Liver (tissue), 9 donors: Measurements from ENCODE around the gene NTN3. TPM values are rescaled to one million over a fixed set of nuclear protein-coding genes. Genes with fewer than 3 reads are reported as not detected.

Experiments
- DNase-seq: peaks from one replicate; pipeline ENCODE4 v3.0.0-alpha.2; 2017; ENCODE audit warnings: low spot score
- H3K27ac ChIP-seq, 2 donors: one replicate each; pipeline ENCODE4 v1.7.0; 2013; ENCODE audit warnings: inconsistent platforms in 2 of 2, low read length in 2 of 2, control low read depth in 1 of 2, low read depth in 1 of 2, mild to moderate bottlenecking in 1 of 2
- H3K27me3 ChIP-seq, 4 donors: one replicate each; pipeline versions ENCODE4 v1.6.1 to v1.7.0; 2013; ENCODE audit warnings: low read length in 3 of 4, inconsistent platforms in 1 of 4, mild to moderate bottlenecking in 1 of 4, moderate library complexity in 1 of 4; ENCODE audit not compliant: control insufficient read depth in 4 of 4, insufficient read depth in 4 of 4
- H3K36me3 ChIP-seq, 4 donors: one replicate each; pipeline versions ENCODE4 v1.6.1 to v1.7.0; 2013; ENCODE audit warnings: low read length in 3 of 4, mild to moderate bottlenecking in 3 of 4, low read depth in 1 of 4, moderate library complexity in 1 of 4; ENCODE audit not compliant: control insufficient read depth in 4 of 4, insufficient read depth in 3 of 4
- H3K4me1 ChIP-seq, 4 donors: one replicate each; pipeline versions ENCODE4 v1.6.1 to v1.7.0; 2013; ENCODE audit warnings: low read length in 3 of 4, mild to moderate bottlenecking in 3 of 4, moderate library complexity in 1 of 4; ENCODE audit not compliant: control insufficient read depth in 4 of 4, insufficient read depth in 4 of 4
- H3K4me3 ChIP-seq, 3 donors: one replicate each; pipeline versions ENCODE4 v1.6.1 to v1.7.0; 2013; ENCODE audit warnings: low read length in 3 of 3, control low read depth in 1 of 3, low read depth in 1 of 3, mild to moderate bottlenecking in 1 of 3
- H3K9ac ChIP-seq, 2 donors: one replicate each; pipeline ENCODE4 v1.7.0; 2013; ENCODE audit warnings: low read length in 2 of 2, mild to moderate bottlenecking in 2 of 2, moderate library complexity in 2 of 2, control low read depth in 1 of 2, low read depth in 1 of 2
- H3K9me3 ChIP-seq, 4 donors: one replicate each; pipeline versions ENCODE4 v1.6.1 to v1.7.0; 2013; ENCODE audit warnings: low read length in 3 of 4; ENCODE audit not compliant: control insufficient read depth in 4 of 4
- EGR1 ChIP-seq, 2 donors: IDR thresholded peaks; 2 replicates each; pipeline ENCODE4 v1.6.1; 2016 to 2018; ENCODE audit warnings: antibody characterized with exemption in 2 of 2, low read depth in 2 of 2
- FOXA1 ChIP-seq: IDR thresholded peaks from 2 replicates; pipeline ENCODE4 v1.6.1; 2016; ENCODE audit warnings: antibody characterized with exemption
- FOXA2 ChIP-seq: IDR thresholded peaks from 2 replicates; pipeline ENCODE4 v1.6.1; 2016; ENCODE audit warnings: antibody characterized with exemption
- GABPA ChIP-seq, 2 donors: IDR thresholded peaks in 1 of 2; conservative IDR thresholded peaks in 1 of 2; 2 replicates each; pipeline ENCODE4 v1.6.1; 2016; ENCODE audit warnings: antibody characterized with exemption in 2 of 2, mild to moderate bottlenecking in 1 of 2, moderate library complexity in 1 of 2
- HNF4A ChIP-seq, 2 donors: conservative IDR thresholded peaks; 2 replicates each; pipeline ENCODE4 v1.6.1; 2016; ENCODE audit warnings: antibody characterized with exemption in 2 of 2, mild to moderate bottlenecking in 2 of 2
- HNF4G ChIP-seq: IDR thresholded peaks from 2 replicates; pipeline ENCODE4 v1.6.1; 2016; ENCODE audit warnings: antibody characterized with exemption
- JUND ChIP-seq, 2 donors: IDR thresholded peaks; 2 replicates each; pipeline ENCODE4 v1.6.1; 2016; ENCODE audit warnings: antibody characterized with exemption in 2 of 2
- NR2F2 ChIP-seq: IDR thresholded peaks from 2 replicates; pipeline ENCODE4 v1.6.1; 2016; ENCODE audit warnings: antibody characterized with exemption
- RAD21 ChIP-seq, 2 donors: IDR thresholded peaks; 2 replicates each; pipeline ENCODE4 v1.6.1; 2016; ENCODE audit warnings: antibody characterized with exemption in 2 of 2, mild to moderate bottlenecking in 2 of 2
- RXRA ChIP-seq, 2 donors: IDR thresholded peaks; 2 replicates each; pipeline ENCODE4 v1.6.1; 2017 to 2018; ENCODE audit warnings: antibody characterized with exemption in 2 of 2, mild to moderate bottlenecking in 1 of 2
- SP1 ChIP-seq: IDR thresholded peaks from 2 replicates; pipeline ENCODE4 v1.6.1; 2018; ENCODE audit warnings: antibody characterized with exemption, mild to moderate bottlenecking
- TAF1 ChIP-seq: conservative IDR thresholded peaks from 2 replicates; pipeline ENCODE4 v1.6.1; 2016; ENCODE audit warnings: antibody characterized with exemption, mild to moderate bottlenecking
- YY1 ChIP-seq: IDR thresholded peaks from 2 replicates; pipeline ENCODE4 v1.6.1; 2016; ENCODE audit warnings: antibody characterized with exemption, mild to moderate bottlenecking
- WGBS: extraction: QIAGEN DNeasy Blood & Tissue Kit; methylation state at CpG from one replicate; pipeline ENCODE4 v1.1.7; 2013; 5-methylcytosine and 5-hydroxymethylcytosine counted together
- polyA plus RNA-seq, 2 donors: library from polyadenylated mRNA; stranded (reverse) in 1 of 2; unstranded in 1 of 2; fragments of 200-250 nt in 1 of 2; fragments of >200 nt in 1 of 2; fragmentation: Nextera tagmentation in 1 of 2; extraction: Ambion mirVana in 1 of 2; gene quantifications; one replicate each; pipeline versions ENCODE4 v1.2.1 to v1.2.3, GENCODE V29; 2013 to 2015
- total RNA-seq, 2 donors: library from RNA; depleted of rRNA; stranded (reverse); fragments of >200 nt; gene quantifications; one replicate each; pipeline ENCODE4 v1.2.3, GENCODE V29; 2014
- TF ChIP-seq, protein P1 (sequence below): IDR thresholded peaks from 2 replicates; pipeline ENCODE4 v1.6.1; 2016; ENCODE audit warnings: antibody characterized with exemption
- TF ChIP-seq, protein P2 (sequence below): fragments of 150-350 bp; IDR thresholded peaks from 2 replicates; pipeline ENCODE4 v1.5.1; 2017; ENCODE audit warnings: improper control_type of control experiment, low read depth, low read length; ENCODE audit not compliant: missing input control
- TF ChIP-seq, protein P3 (sequence below): IDR thresholded peaks from 2 replicates; pipeline ENCODE4 v1.6.1; 2016; ENCODE audit warnings: antibody characterized with exemption, mild to moderate bottlenecking
- TF ChIP-seq, protein P4 (sequence below): IDR thresholded peaks from 2 replicates; pipeline ENCODE4 v1.6.1; 2016; ENCODE audit warnings: antibody characterized with exemption
- TF ChIP-seq, protein P5 (sequence below): IDR thresholded peaks from 2 replicates; pipeline ENCODE4 v1.6.1; 2016; ENCODE audit warnings: antibody characterized with exemption
- donor health status: healthy.
- donor health status: healthy.
- donor health status: healthy.
- donor health status: healthy.
- donor health status: healthy.

NTN3 gene
- total and polyA plus RNA-seq, 4 donors = 0.19 to 2.3 (median 0.28) TPM; not detected in 1

DNA sequence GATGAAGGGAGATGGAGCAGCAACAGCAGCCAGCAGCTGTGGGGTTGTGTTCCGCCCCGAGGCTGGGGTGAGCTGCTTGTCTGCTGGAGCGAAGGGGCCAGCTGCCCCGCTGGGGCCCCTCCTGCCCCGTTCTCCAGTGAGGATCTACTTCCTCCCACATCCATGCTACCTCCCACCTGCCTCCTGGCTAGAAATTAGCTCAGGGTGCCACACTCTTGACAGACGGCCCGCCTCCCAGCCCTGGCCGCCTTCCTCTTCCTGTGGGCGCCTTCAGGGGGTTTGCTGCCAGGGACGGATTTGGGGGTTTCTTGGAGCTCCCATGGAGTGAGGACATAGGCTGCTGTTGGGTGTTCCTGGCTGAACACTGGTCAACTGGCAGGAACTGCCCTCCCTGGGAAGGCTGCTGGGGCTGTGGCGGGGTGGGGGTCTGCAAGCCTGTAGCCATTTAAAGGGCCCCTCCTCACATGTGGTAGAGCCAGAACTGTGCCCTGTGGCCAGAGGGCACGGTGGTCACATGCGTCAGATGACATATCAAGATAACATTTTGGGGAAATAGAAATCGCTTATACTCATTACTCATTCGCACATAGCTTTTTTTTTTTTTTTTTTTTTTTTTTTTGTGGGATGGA lies 16.9 kb downstream of the NTN3 start:
- TF ChIP-seq, protein P1, sequence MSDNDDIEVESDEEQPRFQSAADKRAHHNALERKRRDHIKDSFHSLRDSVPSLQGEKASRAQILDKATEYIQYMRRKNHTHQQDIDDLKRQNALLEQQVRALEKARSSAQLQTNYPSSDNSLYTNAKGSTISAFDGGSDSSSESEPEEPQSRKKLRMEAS = no peak
- TF ChIP-seq RAD21 (IDR thresholded peaks at IDR 0.05) = no peak
- TF ChIP-seq, protein P2, sequence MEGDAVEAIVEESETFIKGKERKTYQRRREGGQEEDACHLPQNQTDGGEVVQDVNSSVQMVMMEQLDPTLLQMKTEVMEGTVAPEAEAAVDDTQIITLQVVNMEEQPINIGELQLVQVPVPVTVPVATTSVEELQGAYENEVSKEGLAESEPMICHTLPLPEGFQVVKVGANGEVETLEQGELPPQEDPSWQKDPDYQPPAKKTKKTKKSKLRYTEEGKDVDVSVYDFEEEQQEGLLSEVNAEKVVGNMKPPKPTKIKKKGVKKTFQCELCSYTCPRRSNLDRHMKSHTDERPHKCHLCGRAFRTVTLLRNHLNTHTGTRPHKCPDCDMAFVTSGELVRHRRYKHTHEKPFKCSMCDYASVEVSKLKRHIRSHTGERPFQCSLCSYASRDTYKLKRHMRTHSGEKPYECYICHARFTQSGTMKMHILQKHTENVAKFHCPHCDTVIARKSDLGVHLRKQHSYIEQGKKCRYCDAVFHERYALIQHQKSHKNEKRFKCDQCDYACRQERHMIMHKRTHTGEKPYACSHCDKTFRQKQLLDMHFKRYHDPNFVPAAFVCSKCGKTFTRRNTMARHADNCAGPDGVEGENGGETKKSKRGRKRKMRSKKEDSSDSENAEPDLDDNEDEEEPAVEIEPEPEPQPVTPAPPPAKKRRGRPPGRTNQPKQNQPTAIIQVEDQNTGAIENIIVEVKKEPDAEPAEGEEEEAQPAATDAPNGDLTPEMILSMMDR = no peak
- TF ChIP-seq, protein P3, sequence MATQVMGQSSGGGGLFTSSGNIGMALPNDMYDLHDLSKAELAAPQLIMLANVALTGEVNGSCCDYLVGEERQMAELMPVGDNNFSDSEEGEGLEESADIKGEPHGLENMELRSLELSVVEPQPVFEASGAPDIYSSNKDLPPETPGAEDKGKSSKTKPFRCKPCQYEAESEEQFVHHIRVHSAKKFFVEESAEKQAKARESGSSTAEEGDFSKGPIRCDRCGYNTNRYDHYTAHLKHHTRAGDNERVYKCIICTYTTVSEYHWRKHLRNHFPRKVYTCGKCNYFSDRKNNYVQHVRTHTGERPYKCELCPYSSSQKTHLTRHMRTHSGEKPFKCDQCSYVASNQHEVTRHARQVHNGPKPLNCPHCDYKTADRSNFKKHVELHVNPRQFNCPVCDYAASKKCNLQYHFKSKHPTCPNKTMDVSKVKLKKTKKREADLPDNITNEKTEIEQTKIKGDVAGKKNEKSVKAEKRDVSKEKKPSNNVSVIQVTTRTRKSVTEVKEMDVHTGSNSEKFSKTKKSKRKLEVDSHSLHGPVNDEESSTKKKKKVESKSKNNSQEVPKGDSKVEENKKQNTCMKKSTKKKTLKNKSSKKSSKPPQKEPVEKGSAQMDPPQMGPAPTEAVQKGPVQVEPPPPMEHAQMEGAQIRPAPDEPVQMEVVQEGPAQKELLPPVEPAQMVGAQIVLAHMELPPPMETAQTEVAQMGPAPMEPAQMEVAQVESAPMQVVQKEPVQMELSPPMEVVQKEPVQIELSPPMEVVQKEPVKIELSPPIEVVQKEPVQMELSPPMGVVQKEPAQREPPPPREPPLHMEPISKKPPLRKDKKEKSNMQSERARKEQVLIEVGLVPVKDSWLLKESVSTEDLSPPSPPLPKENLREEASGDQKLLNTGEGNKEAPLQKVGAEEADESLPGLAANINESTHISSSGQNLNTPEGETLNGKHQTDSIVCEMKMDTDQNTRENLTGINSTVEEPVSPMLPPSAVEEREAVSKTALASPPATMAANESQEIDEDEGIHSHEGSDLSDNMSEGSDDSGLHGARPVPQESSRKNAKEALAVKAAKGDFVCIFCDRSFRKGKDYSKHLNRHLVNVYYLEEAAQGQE = no peak
- no peak for TF ChIP-seq RXRA (IDR thresholded peaks at IDR 0.05)
- TF ChIP-seq FOXA1 = no peak
- TF ChIP-seq NR2F2 = no peak
- TF ChIP-seq, protein P4, sequence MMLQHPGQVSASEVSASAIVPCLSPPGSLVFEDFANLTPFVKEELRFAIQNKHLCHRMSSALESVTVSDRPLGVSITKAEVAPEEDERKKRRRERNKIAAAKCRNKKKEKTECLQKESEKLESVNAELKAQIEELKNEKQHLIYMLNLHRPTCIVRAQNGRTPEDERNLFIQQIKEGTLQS = no peak
- no peak for TF ChIP-seq JUND (IDR thresholded peaks at IDR 0.05)
- no peak for TF ChIP-seq EGR1 (IDR thresholded peaks at IDR 0.05; ENCODE audit: low read depth in 2 of 2)
- TF ChIP-seq, protein P5, sequence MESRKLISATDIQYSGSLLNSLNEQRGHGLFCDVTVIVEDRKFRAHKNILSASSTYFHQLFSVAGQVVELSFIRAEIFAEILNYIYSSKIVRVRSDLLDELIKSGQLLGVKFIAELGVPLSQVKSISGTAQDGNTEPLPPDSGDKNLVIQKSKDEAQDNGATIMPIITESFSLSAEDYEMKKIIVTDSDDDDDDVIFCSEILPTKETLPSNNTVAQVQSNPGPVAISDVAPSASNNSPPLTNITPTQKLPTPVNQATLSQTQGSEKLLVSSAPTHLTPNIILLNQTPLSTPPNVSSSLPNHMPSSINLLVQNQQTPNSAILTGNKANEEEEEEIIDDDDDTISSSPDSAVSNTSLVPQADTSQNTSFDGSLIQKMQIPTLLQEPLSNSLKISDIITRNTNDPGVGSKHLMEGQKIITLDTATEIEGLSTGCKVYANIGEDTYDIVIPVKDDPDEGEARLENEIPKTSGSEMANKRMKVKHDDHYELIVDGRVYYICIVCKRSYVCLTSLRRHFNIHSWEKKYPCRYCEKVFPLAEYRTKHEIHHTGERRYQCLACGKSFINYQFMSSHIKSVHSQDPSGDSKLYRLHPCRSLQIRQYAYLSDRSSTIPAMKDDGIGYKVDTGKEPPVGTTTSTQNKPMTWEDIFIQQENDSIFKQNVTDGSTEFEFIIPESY = no peak
- no peak for DNase-seq
- Histone ChIP-seq H3K9ac (no peak overlapping the region), H3K27ac (no peak overlapping the region), H3K4me1 (peaks cover 21 to 37% (median 26%) of the 10 kb centered on the region in 4 donors), H3K36me3 (peaks cover 0 to 4% (median under 1%) of the 10 kb centered on the region in 4 donors), H3K27me3 (no peaks in the 10 kb centered on the region), H3K9me3 (no peaks in the 10 kb centered on the region), H3K4me3 (no peak overlapping the region)
- WGBS = 86% methylated on average over 15 of the region's 15 CpGs

DNA sequence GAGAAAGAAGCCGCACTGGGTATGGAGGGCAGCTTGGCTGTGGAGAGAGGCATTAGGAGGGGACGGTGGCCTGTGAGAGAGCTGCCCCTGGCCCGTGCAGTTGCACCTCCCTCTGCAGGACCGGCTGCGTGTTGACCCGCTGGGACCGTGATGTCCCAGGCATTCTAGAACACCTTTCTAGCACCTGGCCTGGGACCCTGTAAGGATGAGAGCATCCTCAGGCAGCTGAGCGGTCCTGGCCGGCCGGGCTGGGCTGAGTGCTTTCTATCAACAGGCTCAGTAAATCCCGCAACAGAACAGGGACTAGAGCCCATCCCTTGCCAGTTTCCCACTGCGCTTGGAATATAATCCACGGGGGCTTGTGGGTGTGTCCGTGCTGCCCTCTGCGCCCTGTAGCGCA lies 18.5 kb downstream of the NTN3 start:
- Histone ChIP-seq H3K27me3 (no peaks in the 10 kb centered on the region), H3K36me3 (peaks cover 0 to 4% (median under 1%) of the 10 kb centered on the region in 4 donors), H3K4me1 (peaks cover 11 to 22% (median 16%) of the 10 kb centered on the region in 4 donors), H3K4me3 (no peak overlapping the region), H3K9me3 (no peaks in the 10 kb centered on the region), H3K9ac (no peak overlapping the region), H3K27ac (no peak overlapping the region)
- WGBS = 96% methylated on average over 16 of the region's 16 CpGs
- no peak for DNase-seq
- TF ChIP-seq TAF1 = no peak
- no peak for TF ChIP-seq GABPA (IDR thresholded peaks at IDR 0.05 in 1 of 2, conservative IDR thresholded peaks at IDR 0.05 in 1 of 2)
- TF ChIP-seq HNF4A (conservative IDR thresholded peaks at IDR 0.05) = no peak
- no peak for TF ChIP-seq RXRA (IDR thresholded peaks at IDR 0.05)
- no peak for TF ChIP-seq SP1
- TF ChIP-seq, protein P4 = no peak
- no peak for TF ChIP-seq FOXA2
- no peak for TF ChIP-seq NR2F2
- TF ChIP-seq YY1 = no peak
- TF ChIP-seq EGR1 (IDR thresholded peaks at IDR 0.05; ENCODE audit: low read depth in 2 of 2) = no peak
- no peak for TF ChIP-seq HNF4G
- TF ChIP-seq, protein P3 = no peak
- no peak for TF ChIP-seq RAD21 (IDR thresholded peaks at IDR 0.05)
- TF ChIP-seq, protein P1 = no peak
- no peak for TF ChIP-seq FOXA1
